ENCODE measurements around the gene NEGR1.

DNA sequence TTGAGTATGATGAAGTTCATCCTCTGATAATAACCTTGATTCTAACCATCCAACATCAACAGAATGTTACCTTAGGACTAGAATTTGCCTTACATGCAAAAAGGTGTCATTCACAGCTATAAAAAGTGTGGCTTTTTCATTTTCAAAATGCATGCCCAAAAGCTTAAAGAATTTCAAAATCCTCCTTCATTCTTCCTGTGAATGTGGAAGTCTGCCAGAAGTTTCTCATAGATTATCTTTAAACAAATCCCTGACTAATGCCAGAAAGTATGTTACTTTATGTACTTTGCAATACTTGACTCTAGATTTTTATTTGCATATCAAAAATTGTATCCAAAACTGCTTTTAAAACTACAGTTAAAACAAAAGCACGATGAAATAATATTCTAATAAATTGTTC, 930.9 kb downstream of the NEGR1 start:
- TF ChIP-seq POLR2A (IDR thresholded peaks at IDR 0.05) = no peak
- TF ChIP-seq, protein P1, sequence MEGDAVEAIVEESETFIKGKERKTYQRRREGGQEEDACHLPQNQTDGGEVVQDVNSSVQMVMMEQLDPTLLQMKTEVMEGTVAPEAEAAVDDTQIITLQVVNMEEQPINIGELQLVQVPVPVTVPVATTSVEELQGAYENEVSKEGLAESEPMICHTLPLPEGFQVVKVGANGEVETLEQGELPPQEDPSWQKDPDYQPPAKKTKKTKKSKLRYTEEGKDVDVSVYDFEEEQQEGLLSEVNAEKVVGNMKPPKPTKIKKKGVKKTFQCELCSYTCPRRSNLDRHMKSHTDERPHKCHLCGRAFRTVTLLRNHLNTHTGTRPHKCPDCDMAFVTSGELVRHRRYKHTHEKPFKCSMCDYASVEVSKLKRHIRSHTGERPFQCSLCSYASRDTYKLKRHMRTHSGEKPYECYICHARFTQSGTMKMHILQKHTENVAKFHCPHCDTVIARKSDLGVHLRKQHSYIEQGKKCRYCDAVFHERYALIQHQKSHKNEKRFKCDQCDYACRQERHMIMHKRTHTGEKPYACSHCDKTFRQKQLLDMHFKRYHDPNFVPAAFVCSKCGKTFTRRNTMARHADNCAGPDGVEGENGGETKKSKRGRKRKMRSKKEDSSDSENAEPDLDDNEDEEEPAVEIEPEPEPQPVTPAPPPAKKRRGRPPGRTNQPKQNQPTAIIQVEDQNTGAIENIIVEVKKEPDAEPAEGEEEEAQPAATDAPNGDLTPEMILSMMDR (IDR thresholded peaks at IDR 0.05) = no peak

Measured in Peyer's patch (tissue), 4 donors.